ENCODE measurements around the gene HS3ST5.

- TF ChIP-seq POLR2AphosphoS5 (IDR thresholded peaks at IDR 0.05; ENCODE audit: insufficient read depth in 1 of 2, low read depth in 1 of 2) (no peak), POLR2A (IDR thresholded peaks at IDR 0.05) (no peak)
These were observed 84.4 kb downstream of the HS3ST5 start for GRCh38 chr6:114258376-114258775.
